Panc1 (cell line): ENCODE data around the gene CDH23. TPM values are rescaled to one million over a fixed set of nuclear protein-coding genes. Genes with fewer than 3 reads are reported as not detected.

ENCODE experiments used
- ATAC-seq: fragments of 200-7000 bp; cut with Tn5 transposase; 2 replicates; pipeline ENCODE4 v1.9.1; 2020; ENCODE audit warnings: mild to moderate bottlenecking, moderate library complexity
- BruUV-seq: library from RNA; stranded (reverse); fragments of 400-500 nt; replicated peaks from 2 replicates; lab custom pipeline; 2021; lab: Mats Ljungman, UMichigan
- CTCF ChIA-PET: fragments of 300-600 bp; sonication (Branson Sonifier 250); formaldehyde crosslinking; loops from one replicate; lab custom pipeline; 2022; ENCODE audit warnings: antibody characterized with exemption; lab: Charles Lee
- POLR2A ChIA-PET: fragments of 300-600 bp; sonication (Branson Sonifier 250); formaldehyde crosslinking; loops from one replicate; lab custom pipeline; 2022; ENCODE audit warnings: antibody characterized with exemption; lab: Charles Lee
- DNase-seq: peaks from one replicate; pipeline ENCODE4 v3.0.0-alpha.2; 2010; ENCODE audit warnings: low read depth, low spot score
- H3K27ac ChIP-seq: 2 replicates; pipeline ENCODE4 v1.5.1; 2011; ENCODE audit warnings: mild to moderate bottlenecking, low read length, inconsistent platforms
- H3K27me3 ChIP-seq: fragments of 200-500 bp; sonication (Bioruptor generic); 2 replicates; pipeline ENCODE4 v1.6.0; 2014; ENCODE audit warnings: low read length, inconsistent platforms; ENCODE audit not compliant: control insufficient read depth, insufficient read depth
- H3K36me3 ChIP-seq: fragments of 200-500 bp; sonication (Bioruptor generic); 2 replicates; pipeline ENCODE4 v1.5.1; 2014; ENCODE audit warnings: inconsistent platforms, mild to moderate bottlenecking, low read length, moderate library complexity; ENCODE audit not compliant: control insufficient read depth, insufficient read depth
- H3K4me1 ChIP-seq: 2 replicates; pipeline ENCODE4 v1.5.1; 2011; ENCODE audit warnings: inconsistent platforms, mild to moderate bottlenecking, low read length, moderate library complexity; ENCODE audit not compliant: control insufficient read depth, insufficient read depth
- H3K4me3 ChIP-seq, 2 experiments: 2 replicates each; pipeline ENCODE4 v1.5.1; 2011 to 2012; ENCODE audit warnings: low read depth in 2 of 2, low read length in 2 of 2, mild to moderate bottlenecking in 2 of 2, inconsistent platforms in 1 of 2, moderate library complexity in 1 of 2
- H3K9me3 ChIP-seq: fragments of 200-500 bp; sonication (Bioruptor generic); 2 replicates; pipeline ENCODE4 v1.5.1; 2014; ENCODE audit warnings: low read depth, mild to moderate bottlenecking, inconsistent platforms, low read length, moderate library complexity; ENCODE audit not compliant: control insufficient read depth, insufficient read depth
- POLR2AphosphoS5 ChIP-seq: IDR thresholded peaks from 2 replicates; pipeline ENCODE4 v1.6.1; 2012; ENCODE audit warnings: mild to moderate bottlenecking, low read depth, low read length, moderate library complexity
- SIN3A ChIP-seq: IDR thresholded peaks from 2 replicates; pipeline ENCODE4 v1.6.1; 2012; ENCODE audit warnings: low read depth, mild to moderate bottlenecking, low read length, moderate library complexity, borderline replicate concordance; ENCODE audit not compliant: insufficient read depth
- TCF7L2 ChIP-seq: IDR thresholded peaks from 2 replicates; pipeline ENCODE4 v1.6.1; 2011; ENCODE audit warnings: mild to moderate bottlenecking, low read depth, low read length, inconsistent platforms
- in situ Hi-C: cut with HindIII; loops from 2 replicates; pipeline ENCODE4 v1.10.0; 2016; ENCODE audit warnings: low sequenced_read_pairs, low pct_unique_long_range_greater_than_20kb
- intact Hi-C: fragments of 100-400 bp; cut with micrococcal nuclease; formaldehyde crosslinking; loops from one replicate; pipeline ENCODE4 v1.10.0; 2022; ENCODE audit not compliant: unreplicated experiment
- total RNA-seq: library from RNA; stranded (reverse); gene quantifications from one replicate; pipeline ENCODE4 v1.2.1, GENCODE V29; 2021; ENCODE audit not compliant: unreplicated experiment
- TF ChIP-seq, protein P1 (sequence below): fragments of 450-650 bp; IDR thresholded peaks from 2 replicates; pipeline ENCODE4 v1.5.1; 2017; ENCODE audit warnings: mild to moderate bottlenecking
- TF ChIP-seq, protein P2 (sequence below), 2 experiments: IDR thresholded peaks; 2 replicates each; pipeline ENCODE4 v1.6.1; 2011 to 2012; ENCODE audit warnings: low read depth in 2 of 2, control low read depth in 1 of 2, low read length in 1 of 2, mild to moderate bottlenecking in 1 of 2, moderate library complexity in 1 of 2; ENCODE audit not compliant: insufficient read depth in 1 of 2

CDH23 gene
- total RNA-seq, 1 experiment from 2014 or later, result 2.7 TPM

DNA sequence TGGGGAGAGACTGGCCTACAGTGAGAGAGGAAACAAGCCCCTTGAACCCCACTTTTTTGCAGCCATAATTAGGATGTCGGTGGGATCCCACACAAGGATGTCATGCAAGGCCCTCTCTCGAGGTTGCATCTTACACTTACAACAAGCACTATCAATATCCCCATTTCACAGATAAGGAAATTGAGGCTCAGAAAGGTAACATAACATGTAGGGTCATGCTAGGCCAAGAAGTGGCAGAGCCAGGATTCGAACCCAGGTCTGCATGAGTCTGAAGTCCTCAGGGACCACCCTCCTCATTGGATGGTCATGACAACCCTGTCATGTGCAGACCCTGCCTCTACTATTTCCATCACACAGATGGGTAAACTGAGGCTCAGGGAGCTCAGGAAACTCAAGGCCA, 199.4 kb downstream of the CDH23 start:
- intact Hi-C loops, result no loop called here
- CTCF ChIA-PET, result no interaction called here
- no peak for ATAC-seq
- Histone ChIP-seq H3K36me3 (no peaks in the 10 kb centered on the region), H3K4me3 (no peak overlapping the region), H3K4me1 (no peaks in the 10 kb centered on the region), H3K9me3 (no peaks in the 10 kb centered on the region), H3K27me3 (no peaks in the 10 kb centered on the region), H3K27ac (no peak overlapping the region)
- DNase-seq, result no peak
- TF ChIP-seq, protein P1, sequence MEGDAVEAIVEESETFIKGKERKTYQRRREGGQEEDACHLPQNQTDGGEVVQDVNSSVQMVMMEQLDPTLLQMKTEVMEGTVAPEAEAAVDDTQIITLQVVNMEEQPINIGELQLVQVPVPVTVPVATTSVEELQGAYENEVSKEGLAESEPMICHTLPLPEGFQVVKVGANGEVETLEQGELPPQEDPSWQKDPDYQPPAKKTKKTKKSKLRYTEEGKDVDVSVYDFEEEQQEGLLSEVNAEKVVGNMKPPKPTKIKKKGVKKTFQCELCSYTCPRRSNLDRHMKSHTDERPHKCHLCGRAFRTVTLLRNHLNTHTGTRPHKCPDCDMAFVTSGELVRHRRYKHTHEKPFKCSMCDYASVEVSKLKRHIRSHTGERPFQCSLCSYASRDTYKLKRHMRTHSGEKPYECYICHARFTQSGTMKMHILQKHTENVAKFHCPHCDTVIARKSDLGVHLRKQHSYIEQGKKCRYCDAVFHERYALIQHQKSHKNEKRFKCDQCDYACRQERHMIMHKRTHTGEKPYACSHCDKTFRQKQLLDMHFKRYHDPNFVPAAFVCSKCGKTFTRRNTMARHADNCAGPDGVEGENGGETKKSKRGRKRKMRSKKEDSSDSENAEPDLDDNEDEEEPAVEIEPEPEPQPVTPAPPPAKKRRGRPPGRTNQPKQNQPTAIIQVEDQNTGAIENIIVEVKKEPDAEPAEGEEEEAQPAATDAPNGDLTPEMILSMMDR, result no peak
- TF ChIP-seq TCF7L2, result no peak
- no peak for TF ChIP-seq SIN3A
- TF ChIP-seq POLR2AphosphoS5, result no peak
- TF ChIP-seq, protein P2, sequence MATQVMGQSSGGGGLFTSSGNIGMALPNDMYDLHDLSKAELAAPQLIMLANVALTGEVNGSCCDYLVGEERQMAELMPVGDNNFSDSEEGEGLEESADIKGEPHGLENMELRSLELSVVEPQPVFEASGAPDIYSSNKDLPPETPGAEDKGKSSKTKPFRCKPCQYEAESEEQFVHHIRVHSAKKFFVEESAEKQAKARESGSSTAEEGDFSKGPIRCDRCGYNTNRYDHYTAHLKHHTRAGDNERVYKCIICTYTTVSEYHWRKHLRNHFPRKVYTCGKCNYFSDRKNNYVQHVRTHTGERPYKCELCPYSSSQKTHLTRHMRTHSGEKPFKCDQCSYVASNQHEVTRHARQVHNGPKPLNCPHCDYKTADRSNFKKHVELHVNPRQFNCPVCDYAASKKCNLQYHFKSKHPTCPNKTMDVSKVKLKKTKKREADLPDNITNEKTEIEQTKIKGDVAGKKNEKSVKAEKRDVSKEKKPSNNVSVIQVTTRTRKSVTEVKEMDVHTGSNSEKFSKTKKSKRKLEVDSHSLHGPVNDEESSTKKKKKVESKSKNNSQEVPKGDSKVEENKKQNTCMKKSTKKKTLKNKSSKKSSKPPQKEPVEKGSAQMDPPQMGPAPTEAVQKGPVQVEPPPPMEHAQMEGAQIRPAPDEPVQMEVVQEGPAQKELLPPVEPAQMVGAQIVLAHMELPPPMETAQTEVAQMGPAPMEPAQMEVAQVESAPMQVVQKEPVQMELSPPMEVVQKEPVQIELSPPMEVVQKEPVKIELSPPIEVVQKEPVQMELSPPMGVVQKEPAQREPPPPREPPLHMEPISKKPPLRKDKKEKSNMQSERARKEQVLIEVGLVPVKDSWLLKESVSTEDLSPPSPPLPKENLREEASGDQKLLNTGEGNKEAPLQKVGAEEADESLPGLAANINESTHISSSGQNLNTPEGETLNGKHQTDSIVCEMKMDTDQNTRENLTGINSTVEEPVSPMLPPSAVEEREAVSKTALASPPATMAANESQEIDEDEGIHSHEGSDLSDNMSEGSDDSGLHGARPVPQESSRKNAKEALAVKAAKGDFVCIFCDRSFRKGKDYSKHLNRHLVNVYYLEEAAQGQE (IDR thresholded peaks at IDR 0.05; ENCODE audit: insufficient read depth in 1 of 2, low read depth in 2 of 2, low read length in 1 of 2), result no peak
- no TSS peak for BruUV-seq
- POLR2A ChIA-PET, result no interaction called here
- in situ Hi-C loops, result no loop called here

DNA sequence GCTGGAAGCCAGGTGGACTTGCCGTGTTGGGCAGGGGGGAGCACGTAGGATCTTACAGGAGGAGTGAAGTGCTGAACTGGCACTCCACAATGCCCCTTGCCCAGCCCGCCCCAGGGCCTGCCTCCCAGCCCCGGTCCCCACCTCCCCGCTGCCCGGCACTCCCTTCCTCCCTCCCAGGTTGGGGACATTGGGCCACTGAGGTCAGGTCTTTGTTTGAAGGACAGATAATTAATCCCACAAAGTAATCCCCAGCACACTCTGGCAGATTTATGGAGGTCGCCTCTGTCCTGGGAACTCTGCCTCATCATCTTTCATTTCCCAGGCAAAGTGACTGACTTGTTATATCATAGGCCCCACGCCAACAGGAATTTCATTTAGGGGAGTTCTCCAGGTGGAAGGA, 200.0 kb downstream of the CDH23 start:
- in situ Hi-C loops, result no loop called here
- no peak for DNase-seq
- POLR2A ChIA-PET, result no interaction called here
- intact Hi-C loops, result no loop called here
- H3K27ac ChIP-seq, result no peak overlapping the region
- CTCF ChIA-PET, result no interaction called here
- no peak for TF ChIP-seq TCF7L2
- no peak for TF ChIP-seq SIN3A
- TF ChIP-seq, protein P2 (IDR thresholded peaks at IDR 0.05; ENCODE audit: insufficient read depth in 1 of 2, low read depth in 2 of 2, low read length in 1 of 2), result no peak
- TF ChIP-seq, protein P1, result no peak
- TF ChIP-seq POLR2AphosphoS5, result no peak
- no peaks in the 10 kb centered on the region for H3K4me1 ChIP-seq
- no TSS peak for BruUV-seq
- H3K36me3 ChIP-seq, result no peaks in the 10 kb centered on the region
- ATAC-seq, result no peak
- H3K4me3 ChIP-seq, result no peak overlapping the region
- no peaks in the 10 kb centered on the region for H3K9me3 ChIP-seq
- H3K27me3 ChIP-seq, result no peaks in the 10 kb centered on the region
